Epithelial cell of esophagus (primary cell): ENCODE data around the gene ISG20.

ENCODE experiments used
- DNase-seq: peaks from one replicate; pipeline ENCODE4 v3.0.0; 2010; ENCODE audit warnings: low read depth
- H3K4me3 ChIP-seq: 2 replicates; pipeline ENCODE4 v1.5.1; 2011; ENCODE audit warnings: mild to moderate bottlenecking, low read length, control low read depth
- TF ChIP-seq, protein P1 (sequence below): IDR thresholded peaks from 2 replicates; pipeline ENCODE4 v1.5.1; 2011; ENCODE audit warnings: low read depth, mild to moderate bottlenecking, low read length, control low read depth, inconsistent platforms; ENCODE audit not compliant: insufficient read depth; ENCODE audit errors: missing control alignments

Gene ISG20

GRCh38 chr15:88613074-88613944, 25.5 kb upstream of the ISG20 start:
- DNase-seq = no peak
- TF ChIP-seq, protein P1, sequence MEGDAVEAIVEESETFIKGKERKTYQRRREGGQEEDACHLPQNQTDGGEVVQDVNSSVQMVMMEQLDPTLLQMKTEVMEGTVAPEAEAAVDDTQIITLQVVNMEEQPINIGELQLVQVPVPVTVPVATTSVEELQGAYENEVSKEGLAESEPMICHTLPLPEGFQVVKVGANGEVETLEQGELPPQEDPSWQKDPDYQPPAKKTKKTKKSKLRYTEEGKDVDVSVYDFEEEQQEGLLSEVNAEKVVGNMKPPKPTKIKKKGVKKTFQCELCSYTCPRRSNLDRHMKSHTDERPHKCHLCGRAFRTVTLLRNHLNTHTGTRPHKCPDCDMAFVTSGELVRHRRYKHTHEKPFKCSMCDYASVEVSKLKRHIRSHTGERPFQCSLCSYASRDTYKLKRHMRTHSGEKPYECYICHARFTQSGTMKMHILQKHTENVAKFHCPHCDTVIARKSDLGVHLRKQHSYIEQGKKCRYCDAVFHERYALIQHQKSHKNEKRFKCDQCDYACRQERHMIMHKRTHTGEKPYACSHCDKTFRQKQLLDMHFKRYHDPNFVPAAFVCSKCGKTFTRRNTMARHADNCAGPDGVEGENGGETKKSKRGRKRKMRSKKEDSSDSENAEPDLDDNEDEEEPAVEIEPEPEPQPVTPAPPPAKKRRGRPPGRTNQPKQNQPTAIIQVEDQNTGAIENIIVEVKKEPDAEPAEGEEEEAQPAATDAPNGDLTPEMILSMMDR = no peak
- H3K4me3 ChIP-seq = no peak overlapping the region

DNA sequence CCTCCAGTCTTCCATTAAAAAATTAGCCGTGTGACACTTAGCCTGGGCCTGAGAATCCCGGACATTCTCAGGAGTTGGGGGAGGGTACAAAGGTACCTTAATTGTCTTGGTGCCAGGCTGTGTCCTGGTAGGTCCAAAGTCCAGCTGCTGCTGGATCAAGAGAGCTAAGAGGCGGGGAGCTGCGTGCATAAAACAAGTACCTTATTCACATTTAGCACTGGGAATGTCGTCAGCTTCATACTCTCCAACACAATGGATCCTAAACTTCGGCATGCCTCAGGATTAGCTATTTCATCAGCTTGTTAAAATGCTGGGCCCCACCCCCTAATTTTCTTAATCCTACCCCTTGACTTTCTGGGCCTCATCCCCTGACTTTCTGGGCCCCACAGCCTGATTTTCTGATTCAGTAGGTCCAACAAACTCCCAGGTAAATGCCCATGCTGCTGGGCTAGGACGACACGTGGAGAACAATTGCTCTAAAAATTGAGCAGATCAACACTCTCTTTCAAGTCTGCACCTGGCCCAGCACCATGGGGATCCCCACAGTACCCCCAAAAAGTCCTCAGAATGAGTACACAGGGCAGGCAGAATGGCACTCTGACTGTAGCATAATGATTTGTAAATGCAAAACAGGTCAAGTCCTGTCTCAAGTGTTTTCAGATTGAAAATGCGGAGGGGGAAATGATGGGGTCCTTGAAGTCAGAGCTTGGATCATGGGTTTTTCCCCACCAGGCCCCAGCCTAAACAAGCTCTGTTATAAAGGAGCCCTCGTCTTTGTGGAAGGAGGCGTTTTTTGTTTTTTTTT, 23.3 kb upstream of the ISG20 start:
- no peak overlapping the region for H3K4me3 ChIP-seq
- no peak for DNase-seq
- TF ChIP-seq, protein P1 = no peak

DNA sequence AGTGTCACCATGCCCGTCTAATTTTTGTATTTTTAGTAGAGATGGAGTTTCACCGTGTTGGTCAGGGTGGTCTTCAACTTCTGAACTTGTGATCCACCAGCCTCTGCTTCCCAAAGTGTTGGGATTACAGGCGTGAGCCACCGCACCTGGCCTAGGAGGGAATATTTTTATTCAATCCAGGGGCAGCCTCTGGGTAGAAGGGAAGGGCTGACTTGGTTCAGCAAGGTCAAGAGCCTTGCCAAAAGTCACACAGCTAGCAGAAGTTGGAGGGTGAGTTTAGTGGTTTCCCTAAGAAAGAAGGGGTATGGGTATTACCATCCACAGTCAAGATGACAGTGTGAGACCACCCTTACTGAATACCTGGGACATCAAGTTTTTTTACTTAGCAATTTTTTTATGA, 22.6 kb upstream of the ISG20 start:
- DNase-seq = no peak
- no peak overlapping the region for H3K4me3 ChIP-seq
- TF ChIP-seq, protein P1 = no peak

DNA sequence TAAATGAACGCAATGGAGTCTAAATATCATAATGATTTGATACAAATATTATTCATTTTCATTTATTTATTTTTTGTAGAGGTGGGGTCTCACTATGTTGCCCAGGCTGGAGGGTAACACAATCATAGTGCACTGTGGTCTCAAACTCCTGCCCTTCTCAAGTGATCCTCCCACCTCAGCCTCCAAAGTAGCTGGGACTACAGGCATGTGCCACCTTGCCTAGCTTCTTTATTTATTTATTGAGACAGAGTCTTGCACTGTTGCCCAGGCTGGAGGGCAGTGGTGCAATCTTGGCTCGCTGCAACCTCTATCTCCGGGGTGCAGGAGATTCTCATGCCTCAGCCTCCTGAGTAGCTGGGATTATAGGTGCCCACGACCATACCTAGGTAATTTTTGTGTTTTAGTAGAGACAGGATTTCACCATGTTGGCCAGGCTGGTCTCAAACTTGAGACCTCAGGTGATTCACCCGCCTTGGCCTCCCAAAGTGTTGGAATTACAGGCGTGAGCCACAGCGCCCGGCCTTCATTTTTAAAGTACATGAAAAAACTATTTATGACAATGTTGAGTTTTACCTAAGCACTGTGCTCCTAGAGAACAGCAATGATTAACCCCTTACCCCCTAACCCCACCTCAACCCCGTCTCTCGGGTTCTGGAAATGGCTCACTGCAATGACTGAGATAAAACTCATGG, 21.6 kb upstream of the ISG20 start:
- no peak for DNase-seq
- no peak overlapping the region for H3K4me3 ChIP-seq
- TF ChIP-seq, protein P1 = no peak

- DNase-seq = no peak
- no peak overlapping the region for H3K4me3 ChIP-seq
- TF ChIP-seq, protein P1 = no peak
Measured at GRCh38 chr15:88617790-88618189, 21.0 kb upstream of the ISG20 start.

- TF ChIP-seq, protein P1 = no peak
- DNase-seq = no peak
- no peak overlapping the region for H3K4me3 ChIP-seq
Measured at GRCh38 chr15:88618686-88619085, 20.1 kb upstream of the ISG20 start.
